GM12878 (cell line): ENCODE measurements around the gene ZACN. TPM values are rescaled to one million over a fixed set of nuclear protein-coding genes. Genes with fewer than 3 reads are reported as not detected.

Source experiments
- E2F4 ChIP-seq: IDR thresholded peaks from 2 replicates; pipeline ENCODE4 v1.6.1; 2012; ENCODE audit warnings: low read depth, low read length, improper control_type of control experiment
- POLR2A ChIP-seq: IDR thresholded peaks from 2 replicates; pipeline ENCODE4 v1.6.1; 2011; ENCODE audit warnings: low read depth, mild to moderate bottlenecking, low read length
- RELA ChIP-seq: fragments of 450-650 bp; IDR thresholded peaks from 2 replicates; pipeline ENCODE4 v1.8.0; 2014; ENCODE audit warnings: borderline replicate concordance; ENCODE audit not compliant: partially characterized antibody
- TAF1 ChIP-seq: IDR thresholded peaks from 2 replicates; pipeline ENCODE4 v1.6.1; 2011; ENCODE audit warnings: mild to moderate bottlenecking, low read depth, low read length, borderline replicate concordance
- TCF12 ChIP-seq: IDR thresholded peaks from 2 replicates; pipeline ENCODE4 v1.6.1; 2011; ENCODE audit warnings: low read depth, mild to moderate bottlenecking, low read length
- ZBTB40 ChIP-seq: fragments of 450-650 bp; IDR thresholded peaks from 2 replicates; pipeline ENCODE4 v1.6.1; 2016; ENCODE audit warnings: mild to moderate bottlenecking, moderate library complexity, borderline replicate concordance
- ZNF592 ChIP-seq: fragments of 450-650 bp; IDR thresholded peaks from 2 replicates; pipeline ENCODE4 v1.6.1; 2017; ENCODE audit warnings: mild to moderate bottlenecking, moderate library complexity
- polyA plus RNA-seq, 11 experiments: library from polyadenylated mRNA; depleted of rRNA in 4 of 11; unstranded in 6 of 11; stranded (reverse) in 5 of 11; fragments of >200 nt; fragmentation: Nextera tagmentation in 4 of 11; fragmentation: Illumina TruSeq in 1 of 11; extraction: Ambion mirVana in 4 of 11; extraction: Trizol in 1 of 11; gene quantifications; 1 replicate in 1 of 11; 2 replicates in 10 of 11; pipeline versions ENCODE4 v1.2.1 to v1.2.3, GENCODE V29; 2011 to 2016; ENCODE audit warnings: inconsistent platforms in 2 of 11, missing spikeins in 2 of 11, low read depth in 1 of 11
- total RNA-seq, 4 experiments: library from RNA; depleted of rRNA in 3 of 4; stranded (reverse); fragments of >200 nt in 3 of 4; fragmentation: Illumina TruSeq in 1 of 4; extraction: Trizol in 1 of 4; gene quantifications; 2 replicates each; pipeline versions ENCODE4 v1.2.1 to v1.2.3, GENCODE V29; 2013 to 2021

The ZACN gene
- total and polyA plus RNA-seq, 10 of the 15 experiments (the other 5 are each of a cell fraction or from before 2014, with no cell fraction given): 0.06 to 11.3 (median 0.47) TPM; not detected in 2

DNA sequence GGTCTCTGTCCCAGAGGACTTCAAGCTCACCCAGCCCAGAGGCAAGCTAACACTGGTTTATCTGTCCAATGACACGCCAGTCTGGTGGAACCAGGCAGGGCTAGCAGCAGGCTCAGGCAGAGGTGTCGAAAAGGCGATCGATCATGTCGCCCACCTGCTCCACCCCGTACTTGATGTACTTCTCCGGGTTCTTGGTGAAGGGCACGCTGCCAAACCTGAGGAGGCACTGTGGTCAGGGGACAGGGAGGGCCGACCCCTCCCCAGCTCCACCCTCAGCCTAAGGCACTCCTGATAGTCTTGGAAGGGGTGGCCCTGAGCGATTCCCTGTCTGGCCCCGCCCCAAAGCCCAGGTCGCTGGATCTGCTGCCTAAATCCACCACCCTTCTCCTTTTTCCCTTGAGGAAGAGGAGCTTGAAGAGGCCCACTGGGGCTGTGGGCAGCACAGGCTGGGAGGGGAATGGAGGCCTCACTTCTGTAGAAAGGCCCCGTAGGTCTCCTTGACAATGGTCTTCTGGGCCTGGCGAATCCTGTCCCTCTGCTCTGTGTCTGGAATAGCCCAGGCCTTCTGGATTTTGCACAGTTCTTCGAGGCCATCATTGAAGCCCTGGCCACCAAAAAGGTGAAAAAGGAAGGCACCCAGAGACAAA, 4.7 kb downstream of the ZACN start (continued):
- no peak for TF ChIP-seq ZNF592
- no peak for TF ChIP-seq TAF1
- no peak for TF ChIP-seq TCF12
- no peak for TF ChIP-seq E2F4
- TF ChIP-seq RELA: no peak
- no peak for TF ChIP-seq ZBTB40
- TF ChIP-seq POLR2A: no peak
